WERI-Rb-1 (cell line): ENCODE results near the gene LPP.

Experiments
- DNase-seq: peaks from one replicate; pipeline ENCODE4 v3.0.0-alpha.2; 2020
- H3K27ac ChIP-seq: fragments of 250-450 bp; sonication (Bioruptor Pico); 2 replicates; pipeline ENCODE4 v1.5.1; 2020; ENCODE audit warnings: mild to moderate bottlenecking, moderate library complexity
- H3K27me3 ChIP-seq: fragments of 250-450 bp; sonication (Bioruptor Pico); 2 replicates; pipeline ENCODE4 v1.5.1; 2021; ENCODE audit warnings: mild to moderate bottlenecking, low read depth, moderate library complexity; ENCODE audit not compliant: insufficient read depth, severe bottlenecking
- H3K36me3 ChIP-seq: fragments of 250-450 bp; sonication (Bioruptor Pico); 2 replicates; pipeline ENCODE4 v1.5.1; 2020; ENCODE audit warnings: mild to moderate bottlenecking, moderate library complexity
- H3K4me3 ChIP-seq: 2 replicates; pipeline ENCODE4 v1.5.1; 2011; ENCODE audit warnings: low read depth, mild to moderate bottlenecking, control low read depth, low read length
- H3K9me3 ChIP-seq: fragments of 250-450 bp; sonication (Bioruptor Pico); 2 replicates; pipeline ENCODE4 v1.5.1; 2021; ENCODE audit warnings: mild to moderate bottlenecking, moderate library complexity; ENCODE audit not compliant: severe bottlenecking
- TF ChIP-seq, protein P1 (sequence below): IDR thresholded peaks from 2 replicates; pipeline ENCODE4 v1.5.1; 2011; ENCODE audit warnings: low read depth, mild to moderate bottlenecking, control low read depth, inconsistent platforms, low read length

LPP gene

DNA sequence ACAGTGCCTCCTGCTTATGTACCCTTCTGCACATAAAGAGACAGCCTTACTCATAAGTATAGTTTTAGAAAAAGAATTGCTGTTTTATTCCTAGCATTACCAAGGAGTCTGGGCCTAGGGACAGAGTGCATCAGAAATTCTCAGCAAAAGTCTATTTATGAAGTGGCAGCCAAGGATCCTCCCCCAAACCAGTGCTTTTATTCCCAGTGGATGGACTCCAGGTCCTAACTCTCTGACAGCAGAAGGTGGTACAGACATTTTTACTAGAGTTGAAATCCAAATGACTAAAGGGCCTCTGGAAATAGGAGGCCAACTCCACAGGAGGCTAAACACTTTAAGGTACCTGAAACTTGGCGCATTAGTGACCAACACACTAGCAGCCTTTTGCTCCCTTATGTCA, 610.7 kb downstream of the LPP start:
- DNase-seq, result no peak
- no peaks in the 10 kb centered on the region for H3K27me3 ChIP-seq
- TF ChIP-seq, protein P1, sequence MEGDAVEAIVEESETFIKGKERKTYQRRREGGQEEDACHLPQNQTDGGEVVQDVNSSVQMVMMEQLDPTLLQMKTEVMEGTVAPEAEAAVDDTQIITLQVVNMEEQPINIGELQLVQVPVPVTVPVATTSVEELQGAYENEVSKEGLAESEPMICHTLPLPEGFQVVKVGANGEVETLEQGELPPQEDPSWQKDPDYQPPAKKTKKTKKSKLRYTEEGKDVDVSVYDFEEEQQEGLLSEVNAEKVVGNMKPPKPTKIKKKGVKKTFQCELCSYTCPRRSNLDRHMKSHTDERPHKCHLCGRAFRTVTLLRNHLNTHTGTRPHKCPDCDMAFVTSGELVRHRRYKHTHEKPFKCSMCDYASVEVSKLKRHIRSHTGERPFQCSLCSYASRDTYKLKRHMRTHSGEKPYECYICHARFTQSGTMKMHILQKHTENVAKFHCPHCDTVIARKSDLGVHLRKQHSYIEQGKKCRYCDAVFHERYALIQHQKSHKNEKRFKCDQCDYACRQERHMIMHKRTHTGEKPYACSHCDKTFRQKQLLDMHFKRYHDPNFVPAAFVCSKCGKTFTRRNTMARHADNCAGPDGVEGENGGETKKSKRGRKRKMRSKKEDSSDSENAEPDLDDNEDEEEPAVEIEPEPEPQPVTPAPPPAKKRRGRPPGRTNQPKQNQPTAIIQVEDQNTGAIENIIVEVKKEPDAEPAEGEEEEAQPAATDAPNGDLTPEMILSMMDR, result no peak
- H3K27ac ChIP-seq, result no peak overlapping the region
- H3K36me3 ChIP-seq, result no peaks in the 10 kb centered on the region
- no peak overlapping the region for H3K4me3 ChIP-seq
- no peaks in the 10 kb centered on the region for H3K9me3 ChIP-seq

DNA sequence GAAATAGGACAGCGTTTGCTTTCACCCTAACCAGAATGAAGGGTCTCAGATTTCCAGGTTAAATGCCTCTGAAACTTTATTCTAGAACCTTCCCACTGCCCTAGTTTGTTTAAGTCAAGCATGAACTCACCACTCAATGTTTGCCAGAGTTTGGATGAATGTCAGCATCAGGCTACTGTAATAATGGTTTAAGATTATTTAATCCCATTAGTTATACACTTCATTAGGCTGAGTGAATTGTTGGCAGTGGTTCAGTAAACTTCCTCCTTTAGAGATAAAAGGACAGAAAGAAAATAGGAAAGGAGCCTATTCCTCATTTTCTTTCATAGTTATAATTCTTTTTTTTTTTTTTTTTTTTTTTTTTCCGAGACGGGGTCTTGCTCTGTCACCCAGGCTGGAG, 615.9 kb downstream of the LPP start:
- TF ChIP-seq, protein P1, result no peak
- Histone ChIP-seq H3K4me3 (no peak overlapping the region), H3K27ac (no peak overlapping the region), H3K36me3 (no peaks in the 10 kb centered on the region), H3K9me3 (no peaks in the 10 kb centered on the region), H3K27me3 (no peaks in the 10 kb centered on the region)
- DNase-seq, result no peak

GRCh38 chr3:188772886-188773285, 618.9 kb downstream of the LPP start:
- Histone ChIP-seq H3K36me3 (no peaks in the 10 kb centered on the region), H3K27ac (no peak overlapping the region), H3K9me3 (no peaks in the 10 kb centered on the region), H3K27me3 (no peaks in the 10 kb centered on the region), H3K4me3 (no peak overlapping the region)
- TF ChIP-seq, protein P1, result no peak
- DNase-seq, result no peak

DNA sequence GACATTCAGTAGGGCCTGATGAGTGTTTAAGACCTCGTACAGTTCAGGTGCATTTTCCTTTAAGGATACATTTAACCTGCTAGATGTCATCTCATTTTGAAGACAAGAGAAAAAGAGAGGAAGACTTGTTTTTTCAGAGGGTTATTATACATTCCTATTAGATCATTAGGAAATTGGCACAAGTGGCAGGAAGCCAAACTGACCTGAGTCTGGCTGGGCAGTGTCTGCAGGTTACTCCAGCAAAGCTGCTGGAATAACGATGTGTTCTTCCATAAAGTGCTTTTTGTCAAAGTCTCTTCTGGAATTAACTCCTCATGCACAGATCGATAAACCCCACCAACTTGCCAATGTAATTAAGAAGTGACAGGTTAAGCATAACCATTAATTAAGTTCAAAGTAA, 621.5 kb downstream of the LPP start:
- Histone ChIP-seq H3K4me3 (no peak overlapping the region), H3K36me3 (no peaks in the 10 kb centered on the region), H3K27ac (no peak overlapping the region), H3K27me3 (no peaks in the 10 kb centered on the region), H3K9me3 (no peaks in the 10 kb centered on the region)
- no peak for DNase-seq
- TF ChIP-seq, protein P1, result no peak

DNA sequence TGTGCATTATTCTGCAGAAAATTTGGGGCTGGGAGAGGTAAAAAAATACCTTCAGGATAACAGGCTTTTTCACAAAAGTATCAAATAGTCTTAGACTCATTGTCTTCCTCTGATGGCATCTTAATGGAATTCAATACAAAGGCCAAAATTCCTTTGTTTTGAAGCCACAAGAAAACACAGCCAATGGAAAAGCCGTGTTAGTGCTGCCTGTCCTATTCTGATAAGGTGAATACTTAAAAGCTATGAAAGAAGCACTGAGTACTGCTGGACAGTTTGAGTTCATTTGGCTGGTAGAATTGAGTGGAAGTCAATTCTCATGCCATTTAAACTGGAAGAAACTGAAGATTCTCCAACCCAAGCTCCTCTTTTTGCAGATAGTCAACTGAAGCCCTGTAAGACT, 622.5 kb downstream of the LPP start:
- Histone ChIP-seq H3K9me3 (no peaks in the 10 kb centered on the region), H3K4me3 (no peak overlapping the region), H3K36me3 (no peaks in the 10 kb centered on the region), H3K27ac (no peak overlapping the region), H3K27me3 (no peaks in the 10 kb centered on the region)
- TF ChIP-seq, protein P1, result no peak
- no peak for DNase-seq

- Histone ChIP-seq H3K4me3 (no peak overlapping the region), H3K27me3 (no peaks in the 10 kb centered on the region), H3K9me3 (no peaks in the 10 kb centered on the region), H3K27ac (no peak overlapping the region), H3K36me3 (no peaks in the 10 kb centered on the region)
- no peak for DNase-seq
- TF ChIP-seq, protein P1, result no peak
These were observed 624.3 kb downstream of the LPP start for GRCh38 chr3:188778091-188778852.
